Esophagus muscularis mucosa (tissue), 4 donors: ENCODE data around the gene RNU5D-1.

Experiments used
- CTCF ChIP-seq, 3 experiments: fragments of 200-600 bp in 2 of 3; fragments of 450-650 bp in 1 of 3; sonication (generic) in 2 of 3; IDR thresholded peaks; one replicate each; pipeline ENCODE4 v1.5.1; 2017 to 2019; ENCODE audit warnings: antibody characterized with exemption in 3 of 3, mild to moderate bottlenecking in 2 of 3, moderate library complexity in 1 of 3
- EP300 ChIP-seq: sonication (generic); formaldehyde crosslinking; IDR thresholded peaks from one replicate; pipeline ENCODE4 v1.6.1; 2017; ENCODE audit warnings: antibody characterized with exemption
- POLR2A ChIP-seq: fragments of 450-650 bp; IDR thresholded peaks from one replicate; pipeline ENCODE4 v1.6.1; 2017; ENCODE audit warnings: antibody characterized with exemption, moderate library complexity, mild to moderate bottlenecking, low read depth
- POLR2AphosphoS5 ChIP-seq, 2 donors: sonication (generic); formaldehyde crosslinking; IDR thresholded peaks; one replicate each; pipeline ENCODE4 v1.6.1; 2017; ENCODE audit warnings: antibody characterized with exemption in 2 of 2

GRCh38 chr1:44723496-44724295 lies 7.3 kb downstream of the RNU5D-1 start:
- no peak for TF ChIP-seq CTCF (IDR thresholded peaks at IDR 0.05)
- TF ChIP-seq POLR2A = no peak
- no peak for TF ChIP-seq POLR2AphosphoS5 (IDR thresholded peaks at IDR 0.05)
- TF ChIP-seq EP300 = no peak
